K562 (cell line): Measurements from ENCODE around the gene C16orf78.

Experiments used
- BHLHE40 ChIP-seq: IDR thresholded peaks from 2 replicates; pipeline ENCODE4 v1.6.1; 2011; ENCODE audit warnings: low read length, improper control_type of control experiment
- CBX5 ChIP-seq: IDR thresholded peaks from 2 replicates; pipeline ENCODE4 v1.6.1; 2014; ENCODE audit warnings: low read depth, borderline replicate concordance
- EZH2 ChIP-seq: IDR thresholded peaks from 2 replicates; pipeline ENCODE4 v1.6.1; 2012; ENCODE audit warnings: low read depth, mild to moderate bottlenecking, inconsistent platforms, low read length, borderline replicate concordance
- NFATC3 ChIP-seq: fragments of 450-650 bp; IDR thresholded peaks from 2 replicates; pipeline ENCODE4 v1.6.1; 2017; ENCODE audit warnings: mild to moderate bottlenecking
- NFE2L1 ChIP-seq: fragments of 450-650 bp; IDR thresholded peaks from 2 replicates; pipeline ENCODE4 v1.6.1; 2016; ENCODE audit warnings: missing genetic modification characterization, low read depth, mild to moderate bottlenecking, missing compliant biosample characterization, moderate library complexity, borderline replicate concordance
- RAD21 ChIP-seq, 2 experiments: fragments of 250-450 bp in 1 of 2; fragments of 450-650 bp in 1 of 2; sonication (Bioruptor Pico) in 1 of 2; formaldehyde crosslinking in 1 of 2; IDR thresholded peaks in 1 of 2; conservative IDR thresholded peaks in 1 of 2; 2 replicates each; pipeline versions ENCODE4 v1.4.0 to v1.8.0; 2020 to 2022; ENCODE audit warnings: mild to moderate bottlenecking in 2 of 2, moderate library complexity in 1 of 2
- TF ChIP-seq, protein P1 (sequence below): sonication (generic); formaldehyde crosslinking; IDR thresholded peaks from 2 replicates; pipeline ENCODE4 v1.8.1; 2023; ENCODE audit warnings: mild to moderate bottlenecking, missing genetic modification reagents
- TF ChIP-seq, protein P2 (sequence below), 3 experiments: IDR thresholded peaks in 2 of 3; conservative IDR thresholded peaks in 1 of 3; 2 replicates each; pipeline ENCODE4 v1.5.1; 2011 to 2012; ENCODE audit warnings: low read length in 3 of 3, mild to moderate bottlenecking in 3 of 3, control low read depth in 2 of 3, improper control_type of control experiment in 1 of 3, inconsistent platforms in 1 of 3, low read depth in 1 of 3, mixed read lengths in 1 of 3, moderate library complexity in 1 of 3; ENCODE audit not compliant: insufficient read depth in 2 of 3

DNA sequence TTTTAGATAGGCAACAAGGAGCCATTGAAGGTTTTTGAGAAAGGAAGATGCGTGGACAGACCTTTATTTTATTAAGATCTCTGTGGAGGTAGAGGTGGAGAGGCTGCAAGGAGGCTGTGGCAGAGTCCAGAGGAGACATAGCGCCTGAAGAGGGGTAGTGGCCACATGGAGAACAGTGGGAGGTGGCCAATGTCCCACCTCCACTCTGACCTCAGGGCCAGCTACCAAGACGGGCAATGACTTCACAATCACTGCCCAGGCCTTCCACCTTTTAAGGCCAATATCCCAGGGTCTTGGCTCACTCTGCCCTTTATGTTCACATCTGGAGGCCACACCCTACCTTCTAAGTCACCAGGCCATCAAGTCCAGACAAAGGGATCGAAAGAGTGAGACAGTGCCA lies at the start of gene C16orf78:
- TF ChIP-seq CBX5: no peak
- TF ChIP-seq, protein P1, sequence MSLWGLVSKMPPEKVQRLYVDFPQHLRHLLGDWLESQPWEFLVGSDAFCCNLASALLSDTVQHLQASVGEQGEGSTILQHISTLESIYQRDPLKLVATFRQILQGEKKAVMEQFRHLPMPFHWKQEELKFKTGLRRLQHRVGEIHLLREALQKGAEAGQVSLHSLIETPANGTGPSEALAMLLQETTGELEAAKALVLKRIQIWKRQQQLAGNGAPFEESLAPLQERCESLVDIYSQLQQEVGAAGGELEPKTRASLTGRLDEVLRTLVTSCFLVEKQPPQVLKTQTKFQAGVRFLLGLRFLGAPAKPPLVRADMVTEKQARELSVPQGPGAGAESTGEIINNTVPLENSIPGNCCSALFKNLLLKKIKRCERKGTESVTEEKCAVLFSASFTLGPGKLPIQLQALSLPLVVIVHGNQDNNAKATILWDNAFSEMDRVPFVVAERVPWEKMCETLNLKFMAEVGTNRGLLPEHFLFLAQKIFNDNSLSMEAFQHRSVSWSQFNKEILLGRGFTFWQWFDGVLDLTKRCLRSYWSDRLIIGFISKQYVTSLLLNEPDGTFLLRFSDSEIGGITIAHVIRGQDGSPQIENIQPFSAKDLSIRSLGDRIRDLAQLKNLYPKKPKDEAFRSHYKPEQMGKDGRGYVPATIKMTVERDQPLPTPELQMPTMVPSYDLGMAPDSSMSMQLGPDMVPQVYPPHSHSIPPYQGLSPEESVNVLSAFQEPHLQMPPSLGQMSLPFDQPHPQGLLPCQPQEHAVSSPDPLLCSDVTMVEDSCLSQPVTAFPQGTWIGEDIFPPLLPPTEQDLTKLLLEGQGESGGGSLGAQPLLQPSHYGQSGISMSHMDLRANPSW (CRISPR knock-in tag): no peak
- no peak for TF ChIP-seq RAD21 (CRISPR knock-in tag; conservative IDR thresholded peaks at IDR 0.05 in 1 of 2, IDR thresholded peaks at IDR 0.05 in 1 of 2)
- no peak for TF ChIP-seq EZH2
- TF ChIP-seq NFE2L1 (tag): no peak
- TF ChIP-seq, protein P2, sequence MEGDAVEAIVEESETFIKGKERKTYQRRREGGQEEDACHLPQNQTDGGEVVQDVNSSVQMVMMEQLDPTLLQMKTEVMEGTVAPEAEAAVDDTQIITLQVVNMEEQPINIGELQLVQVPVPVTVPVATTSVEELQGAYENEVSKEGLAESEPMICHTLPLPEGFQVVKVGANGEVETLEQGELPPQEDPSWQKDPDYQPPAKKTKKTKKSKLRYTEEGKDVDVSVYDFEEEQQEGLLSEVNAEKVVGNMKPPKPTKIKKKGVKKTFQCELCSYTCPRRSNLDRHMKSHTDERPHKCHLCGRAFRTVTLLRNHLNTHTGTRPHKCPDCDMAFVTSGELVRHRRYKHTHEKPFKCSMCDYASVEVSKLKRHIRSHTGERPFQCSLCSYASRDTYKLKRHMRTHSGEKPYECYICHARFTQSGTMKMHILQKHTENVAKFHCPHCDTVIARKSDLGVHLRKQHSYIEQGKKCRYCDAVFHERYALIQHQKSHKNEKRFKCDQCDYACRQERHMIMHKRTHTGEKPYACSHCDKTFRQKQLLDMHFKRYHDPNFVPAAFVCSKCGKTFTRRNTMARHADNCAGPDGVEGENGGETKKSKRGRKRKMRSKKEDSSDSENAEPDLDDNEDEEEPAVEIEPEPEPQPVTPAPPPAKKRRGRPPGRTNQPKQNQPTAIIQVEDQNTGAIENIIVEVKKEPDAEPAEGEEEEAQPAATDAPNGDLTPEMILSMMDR (IDR thresholded peaks at IDR 0.05 in 2 of 3, conservative IDR thresholded peaks at IDR 0.05 in 1 of 3; ENCODE audit: insufficient read depth in 2 of 3, low read depth in 1 of 3, low read length in 3 of 3): no peak
- no peak for TF ChIP-seq BHLHE40
- no peak for TF ChIP-seq NFATC3
